Retinal pigment epithelial cell (primary cell): ENCODE results near the gene HIP1.
"Not testable (repeated sequence)": the region's sequence is repeated elsewhere in the genome, so short reads cannot be mapped to it uniquely, and the experiment has no call there.

Experiments used
- DNase-seq: peaks from one replicate; pipeline ENCODE4 v3.0.0-alpha.2; 2010; ENCODE audit warnings: low read depth
- H3K4me3 ChIP-seq: 2 replicates; pipeline ENCODE4 v1.5.1; 2011; ENCODE audit warnings: mild to moderate bottlenecking, low read length, control low read depth, moderate library complexity
- TF ChIP-seq, protein P1 (sequence below): conservative IDR thresholded peaks from 2 replicates; pipeline ENCODE4 v1.5.1; 2011; ENCODE audit warnings: low read depth, low read length, control low read depth, inconsistent platforms

Gene HIP1

DNA sequence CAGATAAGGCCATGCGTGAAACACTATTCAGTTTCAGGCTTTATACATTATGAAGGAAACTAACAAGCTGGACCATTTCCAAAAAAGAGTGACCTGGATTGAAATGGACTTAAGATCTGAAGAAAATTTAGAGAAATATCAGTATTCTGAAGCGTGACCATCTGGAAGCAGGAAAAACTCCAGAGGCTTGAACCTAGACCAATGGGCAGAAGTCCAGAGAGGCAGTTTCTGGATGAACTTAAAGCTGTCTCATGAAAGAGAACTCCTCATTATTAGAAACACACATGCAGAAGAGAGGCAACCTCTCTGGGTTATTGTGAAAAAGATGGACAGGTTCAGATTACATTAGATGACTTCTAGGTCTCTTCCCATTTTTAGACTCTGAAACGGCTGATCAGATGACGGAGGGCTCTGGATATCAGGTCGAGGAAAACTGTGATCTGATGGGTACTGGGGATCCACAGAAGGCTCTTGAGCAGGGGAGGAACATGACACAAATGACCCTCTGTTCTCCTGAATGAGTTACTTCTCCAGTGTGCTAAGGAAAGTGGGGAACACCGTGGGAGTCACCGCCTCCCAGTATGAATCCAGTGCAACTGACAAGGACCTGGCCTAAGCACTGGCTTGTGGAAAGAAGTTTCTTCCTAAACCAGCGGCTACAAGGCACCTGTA lies 130.2 kb downstream of the HIP1 start:
- DNase-seq: no peak
- TF ChIP-seq, protein P1, sequence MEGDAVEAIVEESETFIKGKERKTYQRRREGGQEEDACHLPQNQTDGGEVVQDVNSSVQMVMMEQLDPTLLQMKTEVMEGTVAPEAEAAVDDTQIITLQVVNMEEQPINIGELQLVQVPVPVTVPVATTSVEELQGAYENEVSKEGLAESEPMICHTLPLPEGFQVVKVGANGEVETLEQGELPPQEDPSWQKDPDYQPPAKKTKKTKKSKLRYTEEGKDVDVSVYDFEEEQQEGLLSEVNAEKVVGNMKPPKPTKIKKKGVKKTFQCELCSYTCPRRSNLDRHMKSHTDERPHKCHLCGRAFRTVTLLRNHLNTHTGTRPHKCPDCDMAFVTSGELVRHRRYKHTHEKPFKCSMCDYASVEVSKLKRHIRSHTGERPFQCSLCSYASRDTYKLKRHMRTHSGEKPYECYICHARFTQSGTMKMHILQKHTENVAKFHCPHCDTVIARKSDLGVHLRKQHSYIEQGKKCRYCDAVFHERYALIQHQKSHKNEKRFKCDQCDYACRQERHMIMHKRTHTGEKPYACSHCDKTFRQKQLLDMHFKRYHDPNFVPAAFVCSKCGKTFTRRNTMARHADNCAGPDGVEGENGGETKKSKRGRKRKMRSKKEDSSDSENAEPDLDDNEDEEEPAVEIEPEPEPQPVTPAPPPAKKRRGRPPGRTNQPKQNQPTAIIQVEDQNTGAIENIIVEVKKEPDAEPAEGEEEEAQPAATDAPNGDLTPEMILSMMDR: no peak
- no peak overlapping the region for H3K4me3 ChIP-seq

DNA sequence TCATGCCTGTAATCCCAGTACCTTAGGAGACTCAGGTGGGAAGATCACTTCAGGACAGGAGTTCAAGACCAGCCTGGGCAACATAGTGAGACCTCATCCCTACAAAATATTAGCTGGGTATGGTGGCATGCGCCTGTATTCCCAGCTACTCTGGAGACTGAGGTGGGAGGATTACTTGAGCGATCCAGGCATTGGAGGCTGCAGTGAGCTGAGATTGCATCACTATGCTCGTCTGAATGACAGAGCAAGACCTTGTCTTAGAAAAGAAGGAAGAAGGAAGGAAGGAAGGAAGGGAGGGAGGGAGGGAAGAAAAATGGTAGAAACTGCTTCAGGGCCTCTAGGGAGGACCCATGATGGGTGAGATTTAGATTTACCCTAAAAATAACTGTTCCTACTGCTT lies 134.3 kb downstream of the HIP1 start:
- DNase-seq: no peak
- TF ChIP-seq, protein P1: no peak
- H3K4me3 ChIP-seq: no peak overlapping the region

DNA sequence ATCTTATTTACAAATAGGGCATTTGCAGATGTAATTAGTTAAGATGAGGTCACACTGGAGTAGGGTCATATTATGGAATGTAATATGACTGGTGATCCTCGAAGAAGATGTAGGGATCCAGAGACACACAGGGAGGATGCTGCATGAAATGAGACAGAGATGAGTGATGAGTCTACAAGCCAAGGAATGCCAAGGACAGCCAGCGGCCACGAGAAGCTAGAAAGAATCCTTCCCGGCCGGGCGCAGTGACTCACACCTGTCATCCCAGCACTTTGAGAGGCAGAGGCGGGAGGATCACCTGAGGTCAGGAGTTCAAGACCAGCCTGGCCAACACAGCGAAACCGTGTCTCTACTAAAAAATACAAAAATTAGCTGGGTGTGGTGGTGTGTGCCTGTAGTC lies 135.9 kb downstream of the HIP1 start:
- not testable (repeated sequence) for H3K4me3 ChIP-seq, DNase-seq

DNA sequence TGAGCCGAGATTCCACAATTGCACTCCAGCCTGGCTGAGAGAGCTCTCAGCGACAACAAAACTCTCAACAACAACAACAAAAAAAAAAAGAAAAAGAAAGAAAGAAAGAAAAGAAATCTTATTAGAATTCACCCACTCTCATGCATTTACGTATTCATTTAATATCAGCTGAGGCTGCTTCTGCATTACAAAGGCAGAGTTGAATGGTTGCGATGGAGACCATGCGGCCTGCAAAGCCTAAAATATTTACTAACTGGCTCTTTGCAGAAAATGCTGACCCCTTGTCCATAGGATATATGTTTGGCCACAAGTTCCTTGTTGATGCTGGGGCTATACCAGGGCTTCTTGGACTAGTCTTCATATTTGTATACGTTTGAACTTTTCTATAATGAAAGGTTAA lies 137.2 kb downstream of the HIP1 start:
- no peak overlapping the region for H3K4me3 ChIP-seq
- no peak for DNase-seq
- TF ChIP-seq, protein P1: no peak

DNA sequence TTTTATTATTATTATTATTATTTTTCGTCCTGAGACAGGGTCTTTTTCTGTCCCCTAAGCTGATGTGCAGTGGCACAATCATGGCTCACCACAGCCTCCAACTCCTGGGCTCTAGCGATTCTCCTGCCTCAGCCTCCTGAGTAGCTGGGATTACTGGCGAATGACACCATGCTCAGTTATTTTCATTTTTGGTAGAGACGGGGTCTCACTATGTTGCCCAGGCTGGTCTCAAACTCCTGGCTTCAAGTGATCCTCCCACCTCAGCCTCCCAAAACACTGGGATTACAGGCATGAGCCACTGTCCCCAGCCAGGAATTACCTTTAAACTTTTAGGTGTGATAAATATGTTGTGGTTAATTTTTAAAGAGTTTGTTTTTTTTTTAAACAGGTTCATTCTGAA lies 138.0 kb downstream of the HIP1 start:
- DNase-seq, H3K4me3 ChIP-seq: not testable (repeated sequence)

DNA sequence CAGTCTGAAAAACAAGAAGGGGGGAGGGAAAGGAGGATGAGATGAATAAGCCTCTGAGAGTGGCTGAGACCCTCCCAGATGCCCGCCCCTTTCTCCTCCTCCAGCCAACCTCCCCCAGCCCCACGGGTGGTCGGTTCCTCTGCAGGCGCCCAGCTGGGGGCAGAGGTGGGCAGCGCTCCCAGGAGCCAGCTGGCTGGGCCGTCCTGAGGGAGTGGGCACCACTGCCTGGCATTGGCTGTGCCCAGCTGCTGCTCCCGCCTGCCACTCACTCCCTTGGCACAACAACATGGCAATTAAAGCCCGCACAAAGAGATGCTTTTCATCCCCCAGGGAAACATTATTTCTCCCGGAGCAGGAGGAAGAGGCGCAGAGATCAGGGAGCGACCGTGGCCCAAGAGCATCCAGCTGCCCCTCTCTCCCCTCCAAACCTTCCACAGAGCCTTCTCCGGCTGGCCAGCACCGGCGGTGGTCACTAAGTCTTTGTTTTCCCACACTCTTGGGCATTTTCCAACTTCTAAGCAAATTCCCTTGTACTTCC lies 139.4 kb downstream of the HIP1 start:
- TF ChIP-seq, protein P1: peak; percentile 5
- peak overlapping the region; percentile 14 for H3K4me3 ChIP-seq
- no peak for DNase-seq

DNA sequence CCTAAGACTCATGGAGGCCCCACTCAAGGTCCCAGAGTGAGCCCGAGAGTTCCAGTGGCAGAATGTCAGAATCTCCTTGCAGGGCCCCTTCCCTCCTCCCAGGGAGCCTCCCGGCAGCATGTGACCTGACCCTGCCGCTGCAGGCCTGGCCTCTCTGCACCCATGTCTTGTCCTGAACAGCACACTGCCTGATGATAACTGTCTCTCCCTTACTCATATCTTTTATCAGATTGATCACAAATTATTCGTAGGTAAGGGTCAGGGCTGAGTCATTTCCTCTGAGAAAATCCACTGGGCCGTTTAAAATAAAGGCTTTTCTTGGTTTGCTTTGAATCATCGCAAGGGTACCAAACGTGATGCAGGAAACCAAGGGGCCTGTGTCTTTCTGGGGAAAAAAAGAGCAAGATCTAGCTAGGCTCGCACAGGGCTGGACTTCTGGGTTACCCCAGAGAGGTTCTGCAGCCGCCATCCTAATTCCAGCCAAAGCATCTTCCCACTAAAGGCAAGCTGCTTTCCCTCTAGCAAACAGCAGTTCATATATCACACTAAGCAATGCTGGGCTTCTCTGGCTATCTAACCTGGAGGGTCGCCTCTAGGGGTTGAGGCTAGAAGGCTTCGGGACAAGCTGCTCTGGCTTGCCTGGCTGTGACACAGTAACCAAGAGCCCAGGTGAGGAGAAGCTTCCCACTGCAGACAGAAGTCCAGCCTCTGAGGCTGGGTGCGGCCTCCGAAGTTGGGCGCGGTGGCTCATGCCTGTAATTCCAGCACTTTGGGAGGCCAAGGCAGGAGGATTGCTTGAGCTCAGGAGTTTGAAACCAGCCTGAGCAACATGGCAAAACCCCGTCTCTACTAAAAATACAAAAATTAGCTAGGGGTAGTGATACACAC lies 141.8 kb downstream of the HIP1 start:
- no peak overlapping the region for H3K4me3 ChIP-seq
- no peak for DNase-seq
- TF ChIP-seq, protein P1: no peak

DNA sequence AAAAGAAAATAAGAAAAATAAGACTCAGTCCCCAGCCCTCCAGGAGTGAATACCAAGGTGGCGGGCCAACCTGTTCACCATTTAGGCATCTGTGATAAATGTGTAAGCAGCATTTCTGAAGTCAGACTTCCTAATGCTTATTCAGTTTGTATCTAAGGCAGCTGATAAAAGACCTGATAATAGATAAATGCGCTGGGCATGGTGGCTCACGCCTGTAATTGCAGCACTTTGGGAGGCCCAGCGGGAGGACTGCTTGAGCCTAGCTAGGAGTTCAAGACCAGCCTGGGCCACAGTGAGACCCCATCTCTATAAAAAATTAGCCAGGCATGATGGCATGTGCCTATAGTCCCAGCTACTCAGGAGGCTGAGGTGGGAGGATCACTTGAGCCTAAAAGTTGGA lies 143.0 kb downstream of the HIP1 start:
- TF ChIP-seq, protein P1: no peak

DNA sequence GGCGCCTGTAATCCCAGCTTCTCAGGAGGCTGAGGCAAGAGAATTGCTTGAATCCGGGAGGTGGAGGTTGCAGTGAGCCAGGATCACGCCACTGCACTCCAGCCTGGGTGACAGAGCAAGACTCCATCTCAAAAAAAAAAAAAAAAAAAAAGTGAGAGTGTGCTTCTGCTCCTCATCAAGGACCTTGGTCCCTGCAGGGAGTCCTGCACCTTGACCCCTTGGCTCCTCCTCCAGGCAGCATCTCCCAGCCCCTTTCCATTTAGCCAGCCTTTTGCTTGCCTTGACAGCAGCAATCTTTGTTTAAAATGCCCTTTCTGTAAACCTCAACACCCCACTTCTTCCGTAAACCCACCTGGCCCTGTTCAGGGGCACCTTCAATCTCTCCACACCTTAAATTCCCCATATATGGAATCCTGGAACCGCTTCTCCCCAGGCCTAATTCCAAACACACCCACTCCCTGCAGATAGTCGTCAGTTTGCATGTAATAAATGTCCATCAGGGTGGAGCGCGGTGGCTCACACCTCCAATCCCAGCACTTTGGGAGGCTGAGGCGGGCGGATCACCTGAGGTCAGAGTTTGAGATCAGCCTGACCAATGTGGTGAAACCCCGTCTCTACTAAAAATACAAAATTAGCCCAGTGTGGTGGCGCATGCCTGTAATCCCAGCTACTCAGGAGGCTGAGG lies 145.1 kb downstream of the HIP1 start:
- H3K4me3 ChIP-seq: not testable (repeated sequence)

More for the DNA sequence above, 143.0 kb downstream of the HIP1 start:
- DNase-seq: no peak
- H3K4me3 ChIP-seq: no peak overlapping the region

More for the DNA sequence above, 145.1 kb downstream of the HIP1 start:
- not testable (repeated sequence) for DNase-seq
